AG04449 (cell line): ENCODE measurements around the gene RNASE7.

Source experiments
- CTCF ChIA-PET: fragments of 350-600 bp; formaldehyde crosslinking; extraction: SDS; loops from one replicate; lab custom pipeline; 2021; ENCODE audit warnings: antibody characterized with exemption; lab: Yijun Ruan, JAX
- POLR2A ChIA-PET: fragments of 400-600, 350-600 bp; formaldehyde crosslinking; extraction: SDS; loops from one replicate; lab custom pipeline; 2020; ENCODE audit warnings: antibody characterized with exemption, inconsistent platforms; lab: Yijun Ruan, JAX
- DNase-seq: peaks from one replicate; pipeline ENCODE4 v3.0.0-alpha.2; 2010; ENCODE audit warnings: low read depth, low spot score
- H3K4me3 ChIP-seq: 2 replicates; pipeline ENCODE4 v1.5.1; 2011; ENCODE audit warnings: low read depth, mild to moderate bottlenecking, control low read depth, low read length
- TF ChIP-seq, protein P1 (sequence below): IDR thresholded peaks from one replicate; pipeline ENCODE4 v1.5.1; 2011; ENCODE audit warnings: mild to moderate bottlenecking, moderate library complexity, low read length, control low read depth, inconsistent platforms; ENCODE audit not compliant: insufficient read depth; ENCODE audit errors: missing control alignments

RNASE7 gene

GRCh38 chr14:21078287-21078686, 36.1 kb downstream of the RNASE7 start:
- TF ChIP-seq, protein P1, sequence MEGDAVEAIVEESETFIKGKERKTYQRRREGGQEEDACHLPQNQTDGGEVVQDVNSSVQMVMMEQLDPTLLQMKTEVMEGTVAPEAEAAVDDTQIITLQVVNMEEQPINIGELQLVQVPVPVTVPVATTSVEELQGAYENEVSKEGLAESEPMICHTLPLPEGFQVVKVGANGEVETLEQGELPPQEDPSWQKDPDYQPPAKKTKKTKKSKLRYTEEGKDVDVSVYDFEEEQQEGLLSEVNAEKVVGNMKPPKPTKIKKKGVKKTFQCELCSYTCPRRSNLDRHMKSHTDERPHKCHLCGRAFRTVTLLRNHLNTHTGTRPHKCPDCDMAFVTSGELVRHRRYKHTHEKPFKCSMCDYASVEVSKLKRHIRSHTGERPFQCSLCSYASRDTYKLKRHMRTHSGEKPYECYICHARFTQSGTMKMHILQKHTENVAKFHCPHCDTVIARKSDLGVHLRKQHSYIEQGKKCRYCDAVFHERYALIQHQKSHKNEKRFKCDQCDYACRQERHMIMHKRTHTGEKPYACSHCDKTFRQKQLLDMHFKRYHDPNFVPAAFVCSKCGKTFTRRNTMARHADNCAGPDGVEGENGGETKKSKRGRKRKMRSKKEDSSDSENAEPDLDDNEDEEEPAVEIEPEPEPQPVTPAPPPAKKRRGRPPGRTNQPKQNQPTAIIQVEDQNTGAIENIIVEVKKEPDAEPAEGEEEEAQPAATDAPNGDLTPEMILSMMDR: no peak
- ChIA-PET POLR2A (no interaction called here), CTCF (interaction anchor here (1.1 to 12.7 kb wide), 7 partner anchors 5 to 66 kb away, joined by 3 to 163 read pairs (median 29); partner anchors contain the start of gene ARHGEF40)
- H3K4me3 ChIP-seq: no peak overlapping the region
- DNase-seq: no peak

DNA sequence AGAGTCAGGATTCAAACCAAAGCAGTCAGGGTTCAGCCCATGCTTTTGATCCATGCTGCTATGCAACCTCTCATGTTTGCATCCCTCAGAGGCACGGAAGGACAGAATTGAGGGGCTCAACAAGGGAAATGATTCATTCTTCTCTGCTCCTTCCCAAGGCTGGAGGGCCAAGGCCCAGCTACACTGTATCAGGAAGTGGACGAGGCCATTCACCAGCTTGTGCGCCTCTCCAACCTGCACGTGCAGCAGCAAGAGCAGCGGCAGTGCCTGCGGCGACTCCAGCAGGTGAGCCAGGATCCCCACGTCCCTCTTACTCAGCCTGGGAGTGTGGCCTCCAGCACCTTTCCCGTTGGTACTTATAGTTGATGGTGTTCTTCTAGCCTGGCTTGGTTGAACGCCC, 36.6 kb downstream of the RNASE7 start:
- CTCF ChIA-PET: interaction anchor here (1.6 to 12.7 kb wide), 7 partner anchors 6 to 67 kb away, joined by 5 to 163 read pairs (median 29); partner anchors contain the start of gene ARHGEF40
- H3K4me3 ChIP-seq: no peak overlapping the region
- POLR2A ChIA-PET: interaction anchor here (1.1 kb wide), 1 partner anchor 8 kb away, joined by 4 read pairs; the partner anchor contains the start of gene ARHGEF40
- TF ChIP-seq, protein P1: no peak
- no peak for DNase-seq

- TF ChIP-seq, protein P1: no peak
- ChIA-PET CTCF (interaction anchor here (0.7 to 12.7 kb wide), 8 partner anchors 8 to 111 kb away, joined by 3 to 163 read pairs (median 32); partner anchors contain the start of gene ARHGEF40), POLR2A (interaction anchor here (0.7 kb wide), 1 partner anchor 10 kb away, joined by 4 read pairs; no protein-coding TSS in a partner anchor)
- H3K4me3 ChIP-seq: no peak overlapping the region
- DNase-seq: no peak
Measured at GRCh38 chr14:21081521-21082142, 39.5 kb downstream of the RNASE7 start.

DNA sequence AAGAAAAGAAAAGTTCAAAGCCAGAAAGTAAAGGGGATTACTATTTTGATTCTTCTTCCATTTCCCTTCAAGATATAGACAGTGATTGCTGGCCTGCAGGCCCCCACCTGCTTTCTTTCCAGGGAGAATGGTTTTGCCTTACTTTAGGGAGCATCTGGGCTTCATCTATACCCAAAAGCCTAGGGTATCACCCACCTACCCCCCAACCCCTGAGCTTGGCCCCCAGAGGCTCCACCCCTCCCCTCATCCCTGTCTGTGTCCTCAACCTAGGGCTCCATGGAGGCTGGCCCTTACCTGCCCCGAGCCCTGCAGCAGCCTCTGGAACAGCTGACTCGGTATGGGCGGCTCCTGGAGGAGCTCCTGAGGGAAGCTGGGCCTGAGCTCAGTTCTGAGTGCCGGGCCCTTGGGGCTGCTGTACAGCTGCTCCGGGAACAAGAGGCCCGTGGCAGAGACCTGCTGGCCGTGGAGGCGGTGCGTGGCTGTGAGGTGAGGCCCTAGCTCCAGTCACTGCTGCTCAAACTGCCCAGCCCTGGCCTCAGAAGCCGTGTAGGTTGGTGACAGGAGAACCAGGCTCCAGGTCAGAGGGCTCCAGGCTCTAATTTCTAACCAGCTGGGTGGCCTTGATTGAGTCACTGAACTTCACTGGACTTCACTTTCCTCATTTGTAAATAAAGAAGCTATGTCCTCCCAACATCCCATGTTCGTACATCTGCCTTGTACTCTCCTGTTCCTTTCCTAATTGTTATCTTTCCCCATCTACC, 41.6 kb downstream of the RNASE7 start:
- DNase-seq: no peak
- CTCF ChIA-PET: interaction anchor here (0.7 to 12.7 kb wide), 7 partner anchors 9 to 68 kb away, joined by 3 to 163 read pairs (median 44); partner anchors contain the start of gene ARHGEF40
- no peak overlapping the region for H3K4me3 ChIP-seq
- POLR2A ChIA-PET: interaction anchor here (0.5 to 1.9 kb wide), 3 partner anchors 13 to 353 kb away, joined by 3 to 10 read pairs (median 6); partner anchors contain the start of gene ARHGEF40
- TF ChIP-seq, protein P1: no peak

DNA sequence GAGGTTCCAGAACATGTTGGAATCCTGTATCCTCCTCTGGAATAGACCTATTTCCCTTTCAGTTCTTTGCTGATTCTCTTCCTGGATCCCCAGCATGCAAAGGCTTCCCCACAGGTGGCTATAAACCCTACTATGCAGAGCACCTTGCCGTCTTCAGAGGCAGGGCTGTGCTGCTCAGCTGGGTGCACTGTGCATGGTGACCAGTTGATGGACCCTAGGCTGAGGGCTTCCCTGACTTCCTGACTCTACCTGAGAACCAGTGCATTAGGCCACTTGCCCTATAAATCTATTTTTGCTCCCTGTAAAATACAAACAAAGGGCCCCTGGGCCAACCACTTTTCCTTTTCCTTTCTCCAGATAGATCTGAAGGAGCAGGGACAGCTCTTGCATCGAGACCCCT, 42.2 kb downstream of the RNASE7 start:
- ChIA-PET CTCF (interaction anchor here (3.7 to 12.7 kb wide), 5 partner anchors 9 to 69 kb away, joined by 19 to 163 read pairs (median 93); partner anchors contain the start of gene ARHGEF40), POLR2A (interaction anchor here (1.1 to 1.9 kb wide), 2 partner anchors 13 to 14 kb away, joined by 6 to 10 read pairs; partner anchors contain the start of gene ARHGEF40)
- TF ChIP-seq, protein P1: no peak
- no peak overlapping the region for H3K4me3 ChIP-seq
- DNase-seq: no peak
